Suppressor macrophage (primary cell): ENCODE data around the gene DNAJB7.
"Not testable (repeated sequence)": the region's sequence is repeated elsewhere in the genome, so short reads cannot be mapped to it uniquely, and the experiment has no call there.

Experiments
- DNase-seq, 4 experiments: peaks; one replicate each; pipeline ENCODE4 v3.0.0-alpha.2; 2020 to 2022
- total RNA-seq, 17 experiments: gene quantifications; one replicate each; lab custom pipeline; 2026; ENCODE audit warnings: mixed read lengths in 6 of 17, inconsistent platforms in 3 of 17; lab: John Stamatoyannopoulos, UW

DNAJB7 gene
- 0 to 1.2 (median 0) reads per million in 17 experiments for total RNA-seq

DNA sequence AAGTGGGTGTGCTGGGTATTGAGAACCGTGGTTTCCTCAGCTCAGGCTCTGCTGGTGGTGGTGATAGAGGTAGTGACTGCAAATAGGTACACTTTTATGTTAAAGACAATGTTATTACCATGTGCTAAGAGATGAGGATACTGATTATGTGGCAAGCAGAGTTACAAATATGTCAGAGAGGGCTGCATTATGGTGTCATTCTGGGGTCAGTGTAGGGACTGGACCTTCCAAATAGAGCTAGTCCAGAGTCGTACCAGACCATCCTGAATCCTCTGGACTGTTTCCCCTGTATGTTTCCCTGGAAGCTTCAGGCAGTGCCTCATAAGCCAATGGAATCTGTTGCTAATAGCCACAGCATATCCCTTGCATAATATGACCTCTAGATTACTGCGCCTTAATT is at the start of gene DNAJB7:
Gene DNAJB7, minus strand, starts transcription at position 101 of the 400 bp plus-strand sequence. CDS start 119 bp downstream, outside the sequence.
- DNase-seq: peak in 1 of 4 experiments; percentile 4

DNA sequence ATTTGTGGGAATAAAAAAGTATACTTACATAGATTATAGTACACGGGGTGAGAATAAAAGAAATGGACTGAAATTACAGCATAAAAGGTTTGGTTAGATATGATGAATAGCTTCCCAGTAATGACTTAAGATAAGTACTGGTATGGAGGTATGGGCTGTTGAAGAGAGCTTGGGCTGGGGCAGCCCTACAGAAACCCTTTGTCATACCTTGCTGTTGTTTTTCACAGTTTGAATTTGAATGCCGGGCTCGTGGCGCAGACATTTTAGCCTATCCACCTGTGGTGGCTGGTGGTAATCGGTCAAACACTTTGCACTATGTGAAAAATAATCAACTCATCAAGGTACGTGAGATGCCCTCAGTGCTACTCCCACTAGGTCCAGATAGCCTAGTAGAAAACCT is 47.0 kb upstream of the DNAJB7 start:
- DNase-seq: no peak

DNA sequence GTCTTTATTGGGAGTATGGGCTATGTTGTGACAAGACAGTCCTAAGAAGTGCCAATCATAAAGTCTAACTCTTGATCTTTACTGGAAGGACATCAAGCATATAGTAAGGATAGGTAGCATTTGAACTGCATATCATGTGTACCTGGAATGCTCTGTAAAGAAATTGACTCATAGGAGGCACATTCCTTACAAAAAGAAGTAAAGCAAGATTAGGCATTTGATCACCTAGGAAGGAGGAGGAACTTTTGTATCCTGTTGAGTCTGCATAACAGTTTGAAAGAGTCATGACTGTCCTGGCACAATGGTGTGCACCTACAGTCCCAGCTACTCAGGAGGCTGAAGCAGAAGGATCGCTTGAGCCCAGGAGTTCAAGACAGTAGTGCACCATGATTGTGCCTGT is 42.2 kb upstream of the DNAJB7 start:
- DNase-seq: no peak

DNA sequence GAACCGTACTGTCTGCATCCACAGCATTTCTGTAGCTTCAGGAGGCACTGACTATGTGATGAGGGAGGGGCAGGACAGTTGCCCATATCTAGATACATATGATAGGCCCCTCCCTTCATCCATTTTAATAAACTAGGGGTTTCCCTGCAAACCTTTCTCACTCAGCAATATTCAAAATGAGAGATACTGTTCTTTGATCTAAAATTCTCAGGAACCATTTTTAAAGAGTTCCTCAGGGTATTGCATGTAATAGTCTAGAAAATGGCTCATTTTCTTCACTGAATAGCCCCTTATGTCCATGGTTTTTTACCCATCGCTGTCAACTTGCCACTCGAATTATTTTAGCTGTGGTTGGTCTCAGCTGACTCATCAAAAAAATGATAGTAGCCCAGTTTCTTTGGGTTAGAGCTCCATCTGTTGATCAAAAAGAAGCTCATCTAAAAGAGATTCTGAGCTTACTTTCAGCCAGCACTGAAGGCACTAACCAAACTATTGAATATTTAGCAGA is 37.0 kb upstream of the DNAJB7 start:
- peak; percentile 43 to 83 (median 61) for DNase-seq

DNA sequence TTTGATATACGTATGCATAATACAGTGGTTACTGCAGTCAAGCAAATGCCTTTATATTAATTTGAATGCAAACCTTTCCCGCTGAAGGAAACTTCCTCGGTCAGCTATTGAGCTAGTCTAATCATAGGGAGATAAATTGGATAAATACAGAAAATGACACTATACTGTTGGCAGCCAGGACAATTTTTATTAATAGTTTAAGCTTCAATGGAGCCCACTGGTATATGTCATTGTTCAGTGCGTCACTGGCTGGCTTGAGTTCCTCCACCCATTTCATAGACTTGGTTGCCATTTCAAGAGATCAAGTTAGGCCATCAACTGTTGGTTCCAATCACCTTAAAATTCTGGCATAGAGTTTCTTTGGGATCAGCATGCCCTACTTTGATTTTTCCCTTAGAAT is 32.5 kb upstream of the DNAJB7 start:
- DNase-seq: no peak

DNA sequence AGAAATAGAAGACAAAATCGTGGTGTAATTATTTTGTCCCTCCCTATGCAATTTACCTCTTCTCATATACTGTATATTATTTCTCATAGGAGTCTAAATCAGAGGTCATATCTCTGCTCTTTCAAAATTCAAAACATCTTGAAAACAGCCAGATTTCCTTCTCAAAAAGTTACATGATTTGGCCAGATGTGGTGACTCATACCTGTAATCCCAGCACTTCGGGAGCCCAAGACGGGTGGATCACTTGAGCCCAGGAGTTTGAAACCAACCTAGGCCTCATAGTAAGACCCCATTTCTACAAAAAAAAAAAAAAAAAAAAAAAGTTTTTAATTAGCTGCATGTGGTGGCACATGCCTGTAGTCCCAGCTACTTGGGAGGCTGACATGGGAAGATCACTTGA is 29.0 kb upstream of the DNAJB7 start:
- no peak for DNase-seq

DNA sequence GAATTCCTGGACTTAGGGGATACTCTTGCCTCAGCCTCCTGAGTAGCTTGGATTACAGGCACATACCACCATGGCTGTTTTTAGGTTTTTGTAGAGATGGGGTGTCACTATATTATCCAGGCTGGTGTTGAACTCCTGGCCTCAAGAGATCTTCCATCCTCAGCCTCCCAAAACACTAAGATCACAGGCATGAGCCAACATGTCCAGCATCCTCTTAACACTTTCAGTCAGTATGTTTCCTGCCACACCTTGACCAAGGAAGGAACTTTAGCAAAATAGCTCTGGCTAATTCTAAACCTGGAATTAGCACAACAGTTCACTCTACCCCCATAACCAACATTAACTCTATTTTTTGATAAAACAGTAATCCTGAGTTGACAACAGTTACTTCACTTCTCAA is 27.2 kb upstream of the DNAJB7 start:
- DNase-seq: no peak

DNA sequence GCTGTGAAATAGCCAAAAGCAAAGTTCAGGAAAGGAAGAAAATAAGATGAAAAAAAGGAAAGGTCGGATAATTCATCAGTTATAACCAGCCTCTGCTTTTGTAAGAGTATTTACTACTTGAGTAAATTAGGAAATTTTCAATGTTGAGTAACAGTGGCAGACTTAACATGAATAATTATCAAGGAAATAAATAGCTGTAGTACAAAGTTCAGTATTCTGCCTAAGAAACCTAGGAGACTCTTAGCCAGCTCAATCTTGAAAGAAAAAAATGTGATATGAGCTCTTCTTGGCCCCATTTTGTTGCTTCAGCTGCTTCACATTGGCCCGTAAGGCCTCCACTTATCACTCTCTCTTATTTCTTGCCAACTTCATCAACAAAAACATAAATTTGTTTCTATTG is 17.0 kb upstream of the DNAJB7 start:
- DNase-seq: no peak

DNA sequence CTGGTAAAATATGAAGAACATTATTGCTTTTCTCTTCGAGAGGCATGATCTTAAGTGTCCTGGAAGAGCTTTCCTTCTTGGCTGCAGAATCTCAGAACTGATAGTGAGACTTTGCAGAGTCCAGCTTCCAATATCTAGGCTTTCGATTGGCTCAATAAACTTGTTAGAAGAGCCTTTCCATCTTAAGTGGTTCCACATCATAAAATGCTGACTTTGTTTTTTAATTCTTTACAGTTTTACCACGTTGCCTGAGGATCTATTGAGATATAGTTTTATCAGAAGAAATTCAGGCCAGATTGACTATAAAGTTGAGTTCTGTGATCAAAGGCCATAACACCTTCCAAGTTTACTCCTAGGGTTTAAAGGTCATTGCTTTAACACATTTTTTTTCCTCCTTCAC is 15.6 kb upstream of the DNAJB7 start:
- DNase-seq: no peak

DNA sequence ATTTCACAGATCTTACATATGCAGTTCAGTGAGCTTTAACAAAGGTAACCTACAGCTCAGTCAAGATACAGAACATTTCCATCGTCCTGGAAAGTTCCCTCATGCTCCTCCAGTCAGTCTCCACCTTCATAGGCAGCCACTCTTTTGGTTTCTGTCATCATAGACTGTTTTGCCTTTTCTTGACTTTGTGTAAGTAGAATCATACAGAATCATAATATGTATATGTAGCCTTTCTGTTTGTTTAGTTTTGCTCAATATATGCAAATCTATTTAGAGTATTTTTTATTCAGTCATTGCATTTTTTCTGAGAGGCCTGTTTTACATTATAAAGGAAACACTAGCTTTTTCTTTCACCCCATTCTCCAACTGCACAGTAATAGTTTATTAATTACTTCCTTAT is 15.0 kb upstream of the DNAJB7 start:
- DNase-seq: no peak

DNA sequence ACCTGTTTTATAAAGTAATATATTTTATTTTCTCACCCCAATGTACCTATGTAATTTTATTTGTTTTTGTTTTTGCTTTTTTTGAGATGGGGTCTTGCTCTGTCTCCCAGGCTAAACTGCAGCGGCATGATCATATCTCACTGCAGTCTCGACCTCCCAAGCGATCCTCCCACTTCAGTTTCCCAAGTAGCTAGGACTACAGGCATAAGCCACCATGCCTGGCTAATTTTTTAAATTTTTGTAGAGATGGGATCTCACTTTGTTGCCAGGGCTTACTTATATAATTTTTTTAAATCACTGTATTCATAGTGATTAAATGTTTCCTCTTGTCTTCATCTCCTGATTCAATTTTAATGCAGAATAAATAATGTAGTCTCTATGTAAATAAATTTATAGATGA is 13.2 kb upstream of the DNAJB7 start:
- DNase-seq: no peak

DNA sequence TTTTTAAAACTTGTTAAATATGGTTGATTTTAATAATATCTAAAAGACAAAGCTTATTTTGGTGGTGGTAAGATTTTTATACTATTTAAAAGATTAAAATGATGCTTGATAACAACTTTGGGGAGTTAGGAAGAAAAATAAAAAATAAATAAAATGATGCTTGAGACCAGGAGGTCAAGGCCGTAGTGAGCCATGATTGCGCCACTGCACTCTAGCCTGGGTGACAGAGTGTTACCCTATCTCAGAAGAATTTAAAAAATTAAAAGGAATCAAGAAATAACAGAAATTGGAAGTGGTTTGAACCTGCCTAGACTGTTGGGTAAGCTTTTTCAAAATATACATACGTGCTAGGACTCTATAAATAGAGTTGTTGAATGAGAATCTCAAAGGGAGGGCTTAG is 12.1 kb upstream of the DNAJB7 start:
- DNase-seq: no peak

DNA sequence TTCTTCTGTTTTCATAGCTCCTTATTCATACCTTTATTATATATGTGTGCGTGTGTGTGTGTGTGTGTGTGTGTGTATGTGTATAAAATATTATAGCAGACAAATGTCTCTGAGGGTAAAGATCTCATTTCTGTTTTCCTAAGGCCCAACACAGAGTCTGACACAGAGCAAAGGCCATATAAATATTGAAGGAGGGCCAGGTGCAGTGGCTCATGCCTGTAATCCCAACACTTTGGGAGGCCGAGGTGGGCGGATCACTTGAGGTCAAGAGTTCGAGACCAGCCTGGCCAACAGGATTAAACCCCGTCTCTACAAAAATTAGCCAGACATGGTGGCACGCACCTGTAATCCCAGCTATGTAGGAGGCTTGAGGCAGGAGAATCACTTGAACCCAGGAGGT is 6.5 kb upstream of the DNAJB7 start:
- DNase-seq: not testable (repeated sequence)

DNA sequence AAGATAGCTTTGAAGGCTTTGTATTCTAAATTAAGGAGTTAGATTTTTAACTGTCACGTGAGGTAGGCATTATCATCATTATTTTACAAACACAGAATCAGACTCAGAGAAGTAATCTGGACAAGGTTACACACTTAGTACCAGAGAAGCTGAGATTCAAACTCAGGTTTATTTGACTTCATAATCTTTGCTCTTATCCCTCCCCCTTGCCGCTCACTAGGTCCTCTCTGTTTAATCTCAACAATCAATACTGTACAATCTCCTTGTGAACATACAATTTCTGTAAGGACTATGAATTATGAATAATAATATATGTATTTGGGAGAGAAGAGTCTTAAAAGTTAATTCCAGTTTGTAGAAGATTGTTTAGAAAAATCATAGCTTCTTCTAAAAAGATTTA is 5.2 kb upstream of the DNAJB7 start:
- DNase-seq: no peak

DNA sequence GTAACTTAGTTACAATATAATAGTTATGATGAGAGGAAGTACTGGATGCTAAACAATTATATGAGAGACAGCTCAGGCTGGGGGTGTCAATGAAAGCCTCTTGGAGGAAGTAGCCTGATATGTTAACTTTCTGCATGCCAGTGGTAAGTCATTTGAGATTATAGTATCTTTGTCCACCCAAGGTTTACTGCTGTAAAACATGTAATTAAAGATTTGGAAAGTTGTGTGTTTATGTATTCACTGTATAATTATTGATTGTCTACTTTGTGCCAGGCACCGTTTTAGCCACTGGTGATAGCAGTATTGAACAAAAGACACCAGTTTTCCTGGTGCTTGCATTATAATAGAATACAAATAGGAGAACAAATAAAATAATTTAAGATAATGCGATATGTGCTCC is 624 bp upstream of the DNAJB7 start:
- DNase-seq: peak; percentile 9 to 44 (median 40)

DNA sequence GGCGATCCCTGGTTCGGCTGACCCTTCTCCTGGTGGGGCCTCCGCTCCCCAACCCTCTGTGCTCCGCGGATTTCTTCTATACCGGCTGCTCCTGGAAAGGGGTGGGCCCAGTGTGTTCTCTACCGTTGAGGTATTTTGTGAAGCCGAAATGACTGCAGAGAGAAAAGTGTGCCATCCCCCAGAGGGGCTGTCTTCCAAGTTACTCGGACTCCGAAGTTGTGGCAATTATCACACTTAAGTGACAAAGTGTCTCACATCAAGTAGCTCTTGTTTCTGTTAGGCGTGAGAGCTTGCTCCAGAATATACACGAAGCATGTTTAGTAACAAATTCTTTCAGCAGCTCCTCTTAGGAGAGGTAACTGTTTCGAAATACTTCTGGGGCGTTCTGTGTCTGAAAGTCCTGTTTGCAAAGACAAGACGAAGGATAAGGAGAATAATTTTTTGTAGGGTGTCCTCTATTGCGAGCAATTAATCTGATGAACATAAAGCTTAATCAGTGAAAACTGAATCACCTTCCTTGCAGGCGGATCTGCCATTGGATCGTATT is 4.5 kb downstream of the DNAJB7 start:
- DNase-seq: peak in 2 of 4 experiments; percentile 4 to 14

DNA sequence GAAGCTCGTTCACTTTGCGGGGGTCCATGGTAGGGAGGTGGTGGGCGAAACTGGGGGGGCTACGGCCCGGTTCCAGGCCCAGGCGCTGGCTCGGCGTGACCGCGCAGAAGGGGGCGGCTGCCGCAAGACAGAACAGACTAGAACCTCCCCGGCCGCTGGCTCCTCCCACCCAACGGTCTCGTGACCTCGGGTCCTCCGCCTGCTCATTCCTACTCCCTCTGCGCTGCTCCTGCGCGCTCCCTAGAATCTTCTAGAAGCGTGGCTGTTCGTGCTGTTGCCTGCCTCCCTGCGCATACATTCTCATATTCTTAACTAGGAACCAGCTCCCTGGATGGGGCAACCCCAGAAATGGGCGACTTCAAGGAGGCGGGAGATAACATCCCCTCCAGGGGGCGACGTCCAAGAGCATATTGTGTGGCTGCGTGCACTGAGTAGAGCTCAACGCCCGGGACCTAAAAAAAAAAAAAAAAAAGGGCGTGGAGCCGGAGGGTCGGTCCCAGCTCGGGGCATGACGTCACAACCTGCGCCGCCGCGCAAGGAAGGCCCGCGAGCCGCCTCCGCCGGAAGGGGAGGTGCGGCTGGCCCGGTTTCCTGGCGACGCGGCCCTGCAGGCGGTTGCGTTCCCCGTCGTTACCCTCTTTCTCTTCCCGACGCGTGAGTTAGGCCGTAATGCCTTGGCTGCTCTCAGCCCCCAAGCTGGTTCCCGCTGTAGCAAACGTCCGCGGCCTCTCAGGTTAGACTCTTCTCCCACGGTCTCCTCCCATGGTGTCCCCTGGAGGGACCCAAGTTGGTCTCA is 5.2 kb downstream of the DNAJB7 start, which contains the start of the genes ST13 and XPNPEP3:
Gene ST13, minus strand, starts transcription at position 127 of the 796 bp plus-strand sequence. Its CDS starts 99 bp downstream, at position 28.
Gene XPNPEP3, plus strand, starts transcription at position 636 of the 796 bp plus-strand sequence. Its CDS starts 34 bp downstream, at position 670.
- DNase-seq: peak; percentile 97 to 99 (median 98)

DNA sequence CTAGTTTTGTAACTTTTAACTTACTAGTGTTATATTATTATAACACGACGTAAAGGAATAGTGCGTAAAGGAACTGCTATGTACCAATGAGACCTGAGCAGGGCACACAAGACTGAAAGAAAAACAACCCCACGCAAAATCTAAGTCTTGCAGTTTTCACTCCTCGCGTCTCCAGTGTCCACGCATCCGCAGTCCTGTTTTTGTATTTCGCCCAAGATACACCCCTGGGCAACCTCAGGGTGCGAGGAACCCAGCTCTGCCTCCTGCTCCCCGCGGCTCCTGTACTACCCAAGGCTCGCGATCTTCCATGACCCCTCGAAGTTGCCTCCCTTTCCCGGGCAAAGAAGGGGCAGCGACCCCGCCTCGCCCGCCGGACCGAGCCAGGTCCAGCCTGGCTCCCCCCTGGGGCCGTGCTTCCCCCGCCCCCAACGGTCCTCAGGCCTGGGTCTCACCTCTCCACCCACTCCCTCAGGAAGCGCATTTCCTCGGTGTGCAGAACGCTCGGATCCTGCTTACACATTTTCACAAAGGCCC is 5.9 kb downstream of the DNAJB7 start:
- peak; percentile 36 to 61 (median 52) for DNase-seq

DNA sequence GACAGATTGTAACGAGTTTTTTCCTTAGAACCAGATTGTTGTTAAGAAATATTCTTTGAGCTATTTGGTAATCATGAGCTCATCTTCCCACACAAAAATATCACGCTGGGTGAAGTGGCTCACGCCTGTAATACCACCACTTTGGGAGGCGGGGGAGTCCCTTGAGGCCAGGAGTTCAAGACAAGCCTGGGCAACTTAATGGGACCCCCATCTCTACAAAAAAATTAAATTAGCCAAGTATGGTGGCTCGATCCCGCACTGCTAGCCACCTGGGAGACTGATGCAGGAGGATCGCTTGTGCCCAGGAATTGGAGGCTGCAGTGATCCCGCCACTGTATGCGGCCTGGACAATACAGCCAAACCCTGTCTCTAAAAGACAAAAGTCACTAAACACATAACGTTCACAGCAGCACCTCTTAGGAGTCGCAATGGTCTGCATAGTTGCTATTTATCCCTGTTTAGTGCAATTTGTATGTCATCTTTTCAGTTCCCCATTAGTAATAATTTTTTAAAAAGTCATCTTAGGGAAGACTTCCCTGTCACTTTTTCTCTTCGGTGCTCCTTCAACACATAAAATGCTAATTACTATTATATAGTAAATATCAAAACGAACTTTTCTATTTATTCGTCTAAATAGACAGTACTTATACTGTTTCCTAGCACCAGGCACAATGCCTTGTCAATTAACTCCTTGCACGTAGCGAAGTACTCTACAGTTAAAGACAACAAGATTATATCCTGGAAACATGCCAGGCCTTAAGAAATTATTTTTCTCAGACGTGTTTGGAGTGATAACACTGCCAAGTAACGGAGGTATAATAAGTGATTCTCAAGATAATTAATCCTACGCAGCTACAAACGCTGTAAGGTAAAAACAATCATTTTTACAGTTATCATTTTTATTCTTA is 6.6 kb downstream of the DNAJB7 start:
- peak; percentile 69 to 85 (median 76) for DNase-seq

DNA sequence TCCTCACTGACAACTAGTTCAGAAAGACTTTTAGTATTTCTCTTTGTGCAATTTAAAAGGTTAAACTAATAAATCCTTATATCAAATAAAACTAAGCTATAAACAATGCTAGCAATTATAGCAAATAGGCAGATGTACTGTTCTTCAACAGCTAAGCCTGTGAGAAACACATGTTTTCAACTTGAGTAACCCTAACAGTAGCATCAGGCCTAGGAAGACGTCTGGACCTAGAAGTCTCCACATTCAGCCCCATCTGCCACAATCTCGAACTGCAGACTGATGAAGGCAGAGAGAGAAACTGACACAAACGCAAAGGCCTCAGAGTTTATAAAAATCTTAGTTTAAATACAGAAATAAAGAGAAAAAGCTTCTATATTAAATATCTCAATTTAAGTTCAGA is 8.0 kb downstream of the DNAJB7 start:
- DNase-seq: no peak

DNA sequence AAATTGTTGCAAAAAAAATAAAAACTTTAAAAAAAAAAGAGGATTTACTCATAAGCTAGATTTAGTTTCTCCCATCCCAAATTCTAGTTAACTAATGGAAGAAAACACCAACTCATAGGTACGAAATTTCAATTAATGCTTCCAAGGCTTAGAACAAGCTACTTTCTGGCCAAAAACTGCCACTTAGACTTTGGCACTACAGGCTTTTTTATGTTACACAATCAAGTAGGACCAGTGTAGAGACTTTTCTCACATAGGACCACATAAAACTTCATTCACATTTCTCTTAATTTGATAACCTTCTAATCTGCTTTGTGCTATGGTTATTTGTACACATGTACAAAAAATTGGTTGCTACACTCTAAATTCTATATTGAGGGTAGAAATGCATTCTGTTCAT is 8.6 kb downstream of the DNAJB7 start:
- no peak for DNase-seq

DNA sequence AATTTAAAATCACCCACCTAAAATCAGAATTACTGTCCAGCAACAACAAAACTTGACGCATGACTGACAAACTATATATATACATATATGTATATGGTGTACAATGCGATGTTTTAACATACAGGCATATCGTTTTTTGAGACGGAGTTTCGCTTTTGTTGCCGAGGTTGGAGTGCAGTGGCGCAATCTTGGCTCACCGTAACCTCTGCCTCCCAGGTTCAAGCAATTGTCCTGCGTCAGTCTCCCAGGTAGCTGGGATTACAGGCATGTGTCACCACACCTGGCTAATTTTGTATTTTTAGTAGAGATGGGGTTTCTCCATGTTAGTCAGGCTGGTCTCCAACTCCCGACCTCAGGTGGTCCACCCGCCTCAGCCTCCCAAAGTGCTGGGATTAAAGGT is 16.1 kb downstream of the DNAJB7 start:
- DNase-seq: not testable (repeated sequence)
